ENCODE measurements around the gene CLTC. TPM values are rescaled to one million over a fixed set of nuclear protein-coding genes. Genes with fewer than 3 reads are reported as not detected.

CLTC gene
- total and polyA plus RNA-seq, 2 experiments from 2014 or later: 169 to 439 TPM

- in situ Hi-C loops (cut with MboI): no loop called here
- peaks cover 54% of the 10 kb centered on the region for H3F3A ChIP-seq (ENCODE audit: insufficient read depth)
- H3K79me2 ChIP-seq (ENCODE audit: insufficient read depth): peaks cover 100% of the 10 kb centered on the region
- no peak overlapping the region for H3K4me3 ChIP-seq
- H3K27me3 ChIP-seq (replicated peaks; ENCODE audit: insufficient read depth): no peaks in the 10 kb centered on the region
- H4K20me1 ChIP-seq (ENCODE audit: insufficient read depth): peaks cover 81% of the 10 kb centered on the region
- no peaks in the 10 kb centered on the region for H3K9me3 ChIP-seq (ENCODE audit: low read depth)
- peak; percentile 52 for DNase-seq
- WGBS, 2 experiments (ENCODE audit: low coverage in 1 of 2, low lambda C conversion rate in 2 of 2, missing lambda C conversion rate in 2 of 2): 47 to 52% methylated on average over 3 of the region's 3 CpGs
- H3K9me2 ChIP-seq (ENCODE audit: insufficient read depth): no peaks in the 10 kb centered on the region
- peak overlapping the region; percentile 38 for H3K27ac ChIP-seq
- H3K4me1 ChIP-seq (ENCODE audit: insufficient read depth): peaks cover 66% of the 10 kb centered on the region
- H2AFZ ChIP-seq: no peak overlapping the region
- peaks cover 6% of the 10 kb centered on the region; the same call in 1 of the 2 replicates for H3K36me3 ChIP-seq (ENCODE audit: low read depth)
- H3K9ac ChIP-seq: no peak overlapping the region
- no peak overlapping the region for H3K4me2 ChIP-seq (ENCODE audit: unreplicated experiment)
- TF ChIP-seq EZH2 (IDR thresholded peaks at IDR 0.05; ENCODE audit: insufficient read depth, poor library complexity, severe bottlenecking) (no peak), EZH2phosphoT487 (IDR thresholded peaks at IDR 0.05; ENCODE audit: insufficient read depth, low read depth) (no peak)
Measured at GRCh38 chr17:59627274-59627673, 7.6 kb downstream of the CLTC start.

- Histone ChIP-seq H3K27ac (peak overlapping the region; percentile 38), H3F3A (ENCODE audit: insufficient read depth) (peaks cover 58% of the 10 kb centered on the region), H3K79me2 (ENCODE audit: insufficient read depth) (peaks cover 100% of the 10 kb centered on the region), H3K9me3 (ENCODE audit: low read depth) (no peaks in the 10 kb centered on the region), H3K9me2 (ENCODE audit: insufficient read depth) (no peaks in the 10 kb centered on the region), H3K4me3 (no peak overlapping the region), H3K4me2 (ENCODE audit: unreplicated experiment) (no peak overlapping the region), H2AFZ (no peak overlapping the region), H3K36me3 (ENCODE audit: low read depth) (peaks cover 6% of the 10 kb centered on the region; the same call in 1 of the 2 replicates), H3K9ac (no peak overlapping the region), H4K20me1 (ENCODE audit: insufficient read depth) (peaks cover 81% of the 10 kb centered on the region), H3K27me3 (replicated peaks; ENCODE audit: insufficient read depth) (no peaks in the 10 kb centered on the region), H3K4me1 (ENCODE audit: insufficient read depth) (peaks cover 61% of the 10 kb centered on the region)
- 40 to 46% methylated on average over 2 of the region's 2 CpGs for WGBS, 2 experiments (ENCODE audit: low coverage in 1 of 2, low lambda C conversion rate in 2 of 2, missing lambda C conversion rate in 2 of 2)
- no peak for DNase-seq
- TF ChIP-seq EZH2 (IDR thresholded peaks at IDR 0.05; ENCODE audit: insufficient read depth, poor library complexity, severe bottlenecking) (no peak), EZH2phosphoT487 (IDR thresholded peaks at IDR 0.05; ENCODE audit: insufficient read depth, low read depth) (no peak)
- in situ Hi-C loops (cut with MboI): no loop called here
Measured at GRCh38 chr17:59627770-59628171, 8.1 kb downstream of the CLTC start.

GRCh38 chr17:59629174-59629573 is 9.5 kb downstream of the CLTC start:
- no peak overlapping the region for H2AFZ ChIP-seq
- H3K9me3 ChIP-seq (ENCODE audit: low read depth): no peaks in the 10 kb centered on the region
- no peak overlapping the region for H3K4me3 ChIP-seq
- H3K9me2 ChIP-seq (ENCODE audit: insufficient read depth): no peaks in the 10 kb centered on the region
- H3K27ac ChIP-seq: no peak overlapping the region
- H3K79me2 ChIP-seq (ENCODE audit: insufficient read depth): peaks cover 100% of the 10 kb centered on the region
- H3K36me3 ChIP-seq (ENCODE audit: low read depth): 0 out of 2 replicates have a peak, but pooled peaks cover 6% of the 10 kb centered on the region
- DNase-seq: no peak
- TF ChIP-seq EZH2phosphoT487 (IDR thresholded peaks at IDR 0.05; ENCODE audit: insufficient read depth, low read depth) (no peak), EZH2 (IDR thresholded peaks at IDR 0.05; ENCODE audit: insufficient read depth, poor library complexity, severe bottlenecking) (no peak)
- WGBS, 2 experiments (ENCODE audit: low coverage in 1 of 2, low lambda C conversion rate in 2 of 2, missing lambda C conversion rate in 2 of 2): 55 to 56% methylated on average over 3 of the region's 3 CpGs
- H3K9ac ChIP-seq: no peak overlapping the region
- H3K27me3 ChIP-seq (replicated peaks; ENCODE audit: insufficient read depth): no peaks in the 10 kb centered on the region
- H3F3A ChIP-seq (ENCODE audit: insufficient read depth): peaks cover 47% of the 10 kb centered on the region
- H3K4me1 ChIP-seq (ENCODE audit: insufficient read depth): peaks cover 58% of the 10 kb centered on the region
- no peak overlapping the region for H3K4me2 ChIP-seq (ENCODE audit: unreplicated experiment)
- H4K20me1 ChIP-seq (ENCODE audit: insufficient read depth): peaks cover 81% of the 10 kb centered on the region
- in situ Hi-C loops (cut with MboI): no loop called here

GRCh38 chr17:59631276-59631675 is 11.6 kb downstream of the CLTC start:
- Histone ChIP-seq H4K20me1 (ENCODE audit: insufficient read depth) (peaks cover 84% of the 10 kb centered on the region), H3K27ac (peak overlapping the region; percentile 1; the same call in 1 of the 2 replicates), H3K79me2 (ENCODE audit: insufficient read depth) (peaks cover 100% of the 10 kb centered on the region), H3K4me3 (no peak overlapping the region), H2AFZ (no peak overlapping the region), H3K36me3 (ENCODE audit: low read depth) (peaks cover 6% of the 10 kb centered on the region; the same call in 1 of the 2 replicates), H3K4me1 (ENCODE audit: insufficient read depth) (peaks cover 59% of the 10 kb centered on the region), H3K9me3 (ENCODE audit: low read depth) (no peaks in the 10 kb centered on the region), H3K27me3 (replicated peaks; ENCODE audit: insufficient read depth) (no peaks in the 10 kb centered on the region), H3F3A (ENCODE audit: insufficient read depth) (peaks cover 63% of the 10 kb centered on the region), H3K4me2 (ENCODE audit: unreplicated experiment) (no peak overlapping the region), H3K9ac (no peak overlapping the region), H3K9me2 (ENCODE audit: insufficient read depth) (no peaks in the 10 kb centered on the region)
- TF ChIP-seq EZH2 (IDR thresholded peaks at IDR 0.05; ENCODE audit: insufficient read depth, poor library complexity, severe bottlenecking) (no peak), EZH2phosphoT487 (IDR thresholded peaks at IDR 0.05; ENCODE audit: insufficient read depth, low read depth) (no peak)
- 96 to 100% methylated on average over 1 of the region's 1 CpG for WGBS, 2 experiments (ENCODE audit: low coverage in 1 of 2, low lambda C conversion rate in 2 of 2, missing lambda C conversion rate in 2 of 2)
- in situ Hi-C loops (cut with MboI): no loop called here
- DNase-seq: peak; percentile 17

Measured in GM23248 (cell line).